Panc1 (cell line): ENCODE measurements around the gene CYB561D1. TPM values are rescaled to one million over a fixed set of nuclear protein-coding genes. Genes with fewer than 3 reads are reported as not detected.

Experiments
- ATAC-seq: fragments of 200-7000 bp; cut with Tn5 transposase; 2 replicates; pipeline ENCODE4 v1.9.1; 2020; ENCODE audit warnings: mild to moderate bottlenecking, moderate library complexity
- BruUV-seq: library from RNA; stranded (reverse); fragments of 400-500 nt; replicated peaks from 2 replicates; lab custom pipeline; 2021; lab: Mats Ljungman, UMichigan
- CTCF ChIA-PET: fragments of 300-600 bp; sonication (Branson Sonifier 250); formaldehyde crosslinking; loops from one replicate; lab custom pipeline; 2022; ENCODE audit warnings: antibody characterized with exemption; lab: Charles Lee
- POLR2A ChIA-PET: fragments of 300-600 bp; sonication (Branson Sonifier 250); formaldehyde crosslinking; loops from one replicate; lab custom pipeline; 2022; ENCODE audit warnings: antibody characterized with exemption; lab: Charles Lee
- DNase-seq: peaks from one replicate; pipeline ENCODE4 v3.0.0-alpha.2; 2010; ENCODE audit warnings: low read depth, low spot score
- H3K27ac ChIP-seq: 2 replicates; pipeline ENCODE4 v1.5.1; 2011; ENCODE audit warnings: mild to moderate bottlenecking, low read length, inconsistent platforms
- H3K27me3 ChIP-seq: fragments of 200-500 bp; sonication (Bioruptor generic); 2 replicates; pipeline ENCODE4 v1.6.0; 2014; ENCODE audit warnings: low read length, inconsistent platforms; ENCODE audit not compliant: control insufficient read depth, insufficient read depth
- H3K36me3 ChIP-seq: fragments of 200-500 bp; sonication (Bioruptor generic); 2 replicates; pipeline ENCODE4 v1.5.1; 2014; ENCODE audit warnings: inconsistent platforms, mild to moderate bottlenecking, low read length, moderate library complexity; ENCODE audit not compliant: control insufficient read depth, insufficient read depth
- H3K4me1 ChIP-seq: 2 replicates; pipeline ENCODE4 v1.5.1; 2011; ENCODE audit warnings: inconsistent platforms, mild to moderate bottlenecking, low read length, moderate library complexity; ENCODE audit not compliant: control insufficient read depth, insufficient read depth
- H3K4me3 ChIP-seq, 2 experiments: 2 replicates each; pipeline ENCODE4 v1.5.1; 2011 to 2012; ENCODE audit warnings: low read depth in 2 of 2, low read length in 2 of 2, mild to moderate bottlenecking in 2 of 2, inconsistent platforms in 1 of 2, moderate library complexity in 1 of 2
- H3K9me3 ChIP-seq: fragments of 200-500 bp; sonication (Bioruptor generic); 2 replicates; pipeline ENCODE4 v1.5.1; 2014; ENCODE audit warnings: low read depth, mild to moderate bottlenecking, inconsistent platforms, low read length, moderate library complexity; ENCODE audit not compliant: control insufficient read depth, insufficient read depth
- CTCF ChIP-seq: fragments of 450-650 bp; IDR thresholded peaks from 2 replicates; pipeline ENCODE4 v1.5.1; 2017; ENCODE audit warnings: mild to moderate bottlenecking
- POLR2AphosphoS5 ChIP-seq: IDR thresholded peaks from 2 replicates; pipeline ENCODE4 v1.6.1; 2012; ENCODE audit warnings: mild to moderate bottlenecking, low read depth, low read length, moderate library complexity
- REST ChIP-seq, 2 experiments: IDR thresholded peaks; 2 replicates each; pipeline ENCODE4 v1.6.1; 2011 to 2012; ENCODE audit warnings: low read depth in 2 of 2, control low read depth in 1 of 2, low read length in 1 of 2, mild to moderate bottlenecking in 1 of 2, moderate library complexity in 1 of 2; ENCODE audit not compliant: insufficient read depth in 1 of 2
- SIN3A ChIP-seq: IDR thresholded peaks from 2 replicates; pipeline ENCODE4 v1.6.1; 2012; ENCODE audit warnings: low read depth, mild to moderate bottlenecking, low read length, moderate library complexity, borderline replicate concordance; ENCODE audit not compliant: insufficient read depth
- TCF7L2 ChIP-seq: IDR thresholded peaks from 2 replicates; pipeline ENCODE4 v1.6.1; 2011; ENCODE audit warnings: mild to moderate bottlenecking, low read depth, low read length, inconsistent platforms
- in situ Hi-C: cut with HindIII; loops from 2 replicates; pipeline ENCODE4 v1.10.0; 2016; ENCODE audit warnings: low sequenced_read_pairs, low pct_unique_long_range_greater_than_20kb
- intact Hi-C: fragments of 100-400 bp; cut with micrococcal nuclease; formaldehyde crosslinking; loops from one replicate; pipeline ENCODE4 v1.10.0; 2022; ENCODE audit not compliant: unreplicated experiment
- total RNA-seq: library from RNA; stranded (reverse); gene quantifications from one replicate; pipeline ENCODE4 v1.2.1, GENCODE V29; 2021; ENCODE audit not compliant: unreplicated experiment

CYB561D1 gene
- total RNA-seq, 1 experiment from 2014 or later = 4.5 TPM

GRCh38 chr1:109539676-109540075 lies 45.8 kb downstream of the CYB561D1 start, which contains the start of gene GPR61:
GPR61 (plus strand) TSS chr1:109539872; CDS start chr1:109543023, 3,151 bp downstream.
- no peak for ATAC-seq
- Histone ChIP-seq H3K9me3 (no peaks in the 10 kb centered on the region), H3K27me3 (no peaks in the 10 kb centered on the region), H3K36me3 (no peaks in the 10 kb centered on the region), H3K4me1 (no peaks in the 10 kb centered on the region), H3K4me3 (no peak within 1 kb of the TSS), H3K27ac (no peak within 1 kb of the TSS)
- CTCF ChIA-PET = interaction anchor here (0.7 kb wide), 1 partner anchor 359 kb away, joined by 3 read pairs; no protein-coding TSS in a partner anchor
- DNase-seq = no peak
- TF ChIP-seq SIN3A = no peak
- no peak for TF ChIP-seq CTCF
- TF ChIP-seq REST (IDR thresholded peaks at IDR 0.05; ENCODE audit: insufficient read depth in 1 of 2, low read depth in 2 of 2, low read length in 1 of 2) = no peak
- TF ChIP-seq TCF7L2 = no peak
- TF ChIP-seq POLR2AphosphoS5 = no peak
- POLR2A ChIA-PET = no interaction called here
- no TSS peak for BruUV-seq
- intact Hi-C loops = loop anchor here (10.0 kb wide), 2 partner anchors 105 to 445 kb away; partner anchors contain the start of gene AHCYL1
- in situ Hi-C loops = no loop called here

DNA sequence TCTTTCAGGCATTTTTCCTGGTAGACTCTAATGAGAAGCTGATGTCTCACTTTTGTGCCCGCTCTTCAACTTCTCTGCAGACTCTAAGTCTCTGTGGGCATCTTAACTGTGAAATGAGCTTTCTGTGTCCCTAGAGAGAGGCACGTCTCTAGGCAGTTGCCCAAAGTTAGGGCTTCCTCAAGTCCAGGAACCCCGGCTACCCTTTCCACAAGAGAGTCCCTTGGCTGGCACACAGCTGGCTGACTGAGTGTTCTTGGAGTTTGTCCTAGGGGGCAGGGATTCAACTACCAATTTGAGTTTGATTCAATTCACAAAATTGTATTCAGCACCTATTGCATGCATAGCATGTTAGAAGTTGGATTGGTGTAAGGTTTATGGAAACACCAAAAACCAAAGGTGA lies 47.2 kb downstream of the CYB561D1 start:
- in situ Hi-C loops (no loop called here), intact Hi-C loops (loop anchor here (10.0 kb wide), 1 partner anchor 444 kb away; the partner anchor contains the start of gene AHCYL1)
- CTCF ChIA-PET = no interaction called here
- no peaks in the 10 kb centered on the region; the same call in 1 of the 2 replicates for H3K4me1 ChIP-seq
- no peak for TF ChIP-seq SIN3A
- TF ChIP-seq CTCF = no peak
- TF ChIP-seq REST (IDR thresholded peaks at IDR 0.05; ENCODE audit: insufficient read depth in 1 of 2, low read depth in 2 of 2, low read length in 1 of 2) = no peak
- TF ChIP-seq POLR2AphosphoS5 = no peak
- no peak for TF ChIP-seq TCF7L2
- POLR2A ChIA-PET = interaction anchor here (0.6 kb wide), 1 partner anchor 28 kb away, joined by 9 read pairs; no protein-coding TSS in a partner anchor
- H3K4me3 ChIP-seq = no peak overlapping the region
- no peak for ATAC-seq
- no peak overlapping the region for H3K27ac ChIP-seq
- BruUV-seq = no TSS peak
- no peaks in the 10 kb centered on the region for H3K9me3 ChIP-seq
- H3K27me3 ChIP-seq = no peaks in the 10 kb centered on the region
- no peak for DNase-seq
- no peaks in the 10 kb centered on the region for H3K36me3 ChIP-seq
